IPS DF 4.7 (cell line): Measurements from ENCODE around the gene NTN4.
"Not testable (repeated sequence)": the region's sequence is repeated elsewhere in the genome, so short reads cannot be mapped to it uniquely, and the experiment has no call there.

Experiments used
- DNase-seq: peaks from one replicate; pipeline ENCODE4 v3.0.0-alpha.2; 2013; ENCODE audit warnings: low spot score; ENCODE audit errors: extremely low read depth

The NTN4 gene

GRCh38 chr12:95796982-95797289, 6.4 kb upstream of the NTN4 start:
- DNase-seq, result no peak

DNA sequence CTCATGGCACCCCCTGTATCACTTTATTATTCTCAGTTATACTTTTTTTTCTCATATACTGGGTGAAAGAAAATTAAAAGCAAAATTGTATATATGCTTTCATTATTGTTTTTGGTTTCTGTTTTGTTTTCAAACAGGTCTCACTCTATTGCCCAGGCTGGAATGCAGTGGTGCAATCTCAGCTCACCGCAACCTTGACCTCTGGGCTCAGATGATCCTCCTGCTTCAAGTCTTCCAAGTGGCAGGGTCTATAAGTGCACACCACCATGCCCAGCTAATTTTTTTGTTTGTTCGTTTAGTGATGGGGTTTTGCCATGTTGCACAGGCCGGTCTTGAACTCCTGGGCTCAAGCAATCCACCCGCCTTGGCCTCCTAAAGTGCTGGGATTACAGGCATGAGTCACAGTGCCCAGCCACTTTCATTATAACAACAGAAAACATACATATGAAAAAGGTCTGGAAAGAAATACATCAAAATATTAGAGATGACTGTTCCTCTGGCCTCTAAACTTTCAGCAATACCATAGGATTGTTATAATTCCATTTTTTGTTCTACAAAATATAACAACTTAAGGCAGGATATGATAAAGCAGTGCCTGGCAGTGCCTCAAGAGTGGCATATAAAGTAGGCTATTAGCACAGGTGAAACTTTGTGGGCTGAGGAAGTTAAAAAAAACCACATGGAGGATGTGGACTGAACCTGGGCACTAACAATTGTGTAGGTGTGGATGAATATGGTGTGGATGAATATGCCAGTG, 5.8 kb upstream of the NTN4 start:
- no peak for DNase-seq

GRCh38 chr12:95790917-95791849, 619 bp upstream of the NTN4 start:
- DNase-seq, result no peak

DNA sequence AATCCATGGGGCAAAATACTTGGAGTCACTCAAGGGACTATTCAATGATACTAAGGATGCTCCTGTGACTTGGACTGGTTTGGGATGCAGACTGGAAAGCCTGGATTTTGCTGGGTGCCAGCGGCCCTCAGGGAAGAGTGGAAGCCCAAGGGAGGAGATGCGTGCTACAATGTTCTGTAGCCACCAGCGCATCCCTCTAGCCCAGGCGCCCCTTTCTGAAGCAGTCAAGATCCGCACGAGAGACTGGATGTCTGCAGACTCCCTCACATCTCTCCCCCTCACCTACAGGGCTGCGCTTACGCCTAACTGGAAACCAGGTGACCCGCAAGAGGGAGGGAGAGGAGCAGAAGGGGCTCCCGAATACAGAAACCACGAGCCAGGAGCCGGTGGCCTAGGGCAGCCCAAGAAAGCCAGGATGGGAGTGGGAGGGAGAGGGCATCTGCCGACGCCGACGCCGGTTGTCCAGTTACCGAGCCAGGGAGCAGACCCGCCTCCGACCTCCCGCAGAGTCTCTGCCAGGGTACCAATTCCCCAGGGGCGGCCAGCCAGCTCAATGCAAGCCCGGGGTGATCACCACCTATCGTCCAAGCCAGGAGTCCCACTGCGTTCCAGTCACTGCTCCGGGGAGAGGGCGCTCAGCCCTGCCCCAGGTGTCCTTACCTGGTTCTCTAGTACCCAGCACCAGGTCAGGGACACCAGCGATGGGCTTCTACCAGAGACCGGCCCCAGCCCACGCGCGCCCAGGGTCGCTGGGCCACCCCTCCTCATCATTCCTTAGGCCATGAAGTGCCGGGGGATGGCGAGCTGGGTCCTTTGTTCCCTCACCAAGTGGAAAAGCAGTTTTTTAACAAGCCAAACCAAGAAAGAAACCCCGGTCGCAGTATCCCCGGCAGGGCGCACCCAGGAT, 1.2 kb downstream of the NTN4 start:
- DNase-seq, result no peak

- DNase-seq, result no peak
Measured at GRCh38 chr12:95788637-95789036, 1.9 kb downstream of the NTN4 start.

DNA sequence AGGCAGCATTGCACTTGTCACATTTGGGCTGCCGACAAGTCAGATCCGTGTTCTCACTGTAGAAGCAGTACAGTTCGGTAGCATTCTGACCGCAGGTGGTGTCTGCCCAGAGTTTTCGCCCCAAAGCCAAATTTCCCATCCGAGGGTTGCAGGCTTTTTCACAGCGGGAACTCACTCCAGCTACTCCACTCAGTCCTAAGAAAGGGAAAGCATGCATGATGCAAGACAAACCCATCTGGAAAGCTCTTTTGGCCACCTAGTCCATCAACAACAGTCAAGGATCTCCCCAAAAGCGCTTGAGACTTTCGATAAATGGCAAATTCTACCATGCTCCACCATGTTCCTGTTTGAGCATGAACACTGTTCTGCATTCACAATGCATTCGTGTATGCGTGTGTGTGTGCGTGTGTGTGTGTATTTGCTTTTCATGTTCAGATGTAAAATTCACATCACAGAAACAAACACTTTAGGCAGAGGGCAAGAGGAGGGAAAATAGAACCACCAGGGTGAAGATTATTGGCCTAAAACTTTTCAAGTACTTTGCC, 3.2 kb downstream of the NTN4 start:
- DNase-seq, result no peak

- no peak for DNase-seq
Measured at GRCh38 chr12:95784915-95785314, 5.6 kb downstream of the NTN4 start.

DNA sequence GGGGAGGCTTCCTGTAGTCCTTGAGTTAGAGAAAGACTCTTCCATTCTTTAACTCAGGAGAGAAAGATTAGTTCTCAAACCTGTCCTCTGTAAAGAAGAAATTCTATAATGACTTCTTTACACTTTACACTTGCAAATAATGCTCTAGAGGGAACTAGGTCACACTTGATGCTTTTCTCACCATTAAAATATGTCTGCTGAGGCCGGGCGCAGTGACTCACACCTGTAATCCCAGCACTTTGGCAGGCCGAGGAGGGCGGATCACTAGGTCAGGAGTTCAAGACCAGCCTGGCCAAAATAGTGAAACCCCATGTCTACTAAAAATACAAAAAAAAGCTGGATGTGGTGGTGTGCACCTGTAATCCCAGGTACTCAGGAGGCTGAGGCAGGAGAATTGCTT, 6.3 kb downstream of the NTN4 start:
- DNase-seq, result no peak

DNA sequence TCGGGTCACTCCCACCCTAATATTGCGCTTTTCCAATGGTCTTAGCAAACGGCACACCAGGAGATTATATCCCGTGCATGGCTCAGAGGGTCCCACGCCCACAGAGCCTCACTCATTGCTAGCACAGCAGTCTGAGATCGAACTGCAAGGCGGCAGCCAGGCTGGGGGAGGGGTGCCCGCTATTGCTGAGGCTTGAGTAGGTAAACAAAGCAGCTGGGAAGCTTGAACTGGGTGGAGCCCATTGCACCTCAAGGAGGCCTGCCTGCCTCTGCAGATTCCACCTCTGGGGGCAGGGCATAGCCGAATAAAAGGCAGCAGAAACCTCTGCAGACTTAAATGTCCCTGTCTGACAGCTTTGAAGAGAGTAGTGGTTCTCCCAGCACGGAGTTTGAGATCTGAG, 15.1 kb downstream of the NTN4 start:
- not testable (repeated sequence) for DNase-seq

GRCh38 chr12:95774311-95775045, 16.1 kb downstream of the NTN4 start:
- DNase-seq, result no peak

GRCh38 chr12:95773320-95773719, 17.2 kb downstream of the NTN4 start:
- no peak for DNase-seq

GRCh38 chr12:95767703-95768102, 22.9 kb downstream of the NTN4 start:
- no peak for DNase-seq

- DNase-seq, result no peak
Measured at GRCh38 chr12:95766356-95767019, 24.1 kb downstream of the NTN4 start.

- DNase-seq, result no peak
Measured at GRCh38 chr12:95764848-95765247, 25.7 kb downstream of the NTN4 start.

DNA sequence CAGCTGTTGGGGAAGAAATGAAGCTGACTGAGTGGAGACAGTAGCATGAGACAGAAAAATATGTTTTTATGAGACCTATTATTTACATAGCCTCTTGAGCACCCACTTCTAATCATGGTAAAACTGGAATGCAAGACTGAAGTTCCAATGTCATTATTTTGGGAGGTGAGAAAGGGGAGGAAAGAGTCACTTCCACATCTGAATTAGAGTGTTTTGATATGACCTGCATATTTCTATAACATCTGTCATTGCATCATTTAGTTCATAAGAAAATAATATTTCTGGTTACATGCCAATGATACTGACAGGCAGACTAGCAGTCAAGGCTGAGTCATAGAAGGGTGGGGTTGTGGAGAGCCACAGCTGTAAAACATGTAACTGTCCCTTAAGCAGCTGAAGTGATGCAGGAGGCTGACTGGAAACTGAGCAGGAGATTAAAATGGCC, 26.7 kb downstream of the NTN4 start:
- DNase-seq, result no peak

DNA sequence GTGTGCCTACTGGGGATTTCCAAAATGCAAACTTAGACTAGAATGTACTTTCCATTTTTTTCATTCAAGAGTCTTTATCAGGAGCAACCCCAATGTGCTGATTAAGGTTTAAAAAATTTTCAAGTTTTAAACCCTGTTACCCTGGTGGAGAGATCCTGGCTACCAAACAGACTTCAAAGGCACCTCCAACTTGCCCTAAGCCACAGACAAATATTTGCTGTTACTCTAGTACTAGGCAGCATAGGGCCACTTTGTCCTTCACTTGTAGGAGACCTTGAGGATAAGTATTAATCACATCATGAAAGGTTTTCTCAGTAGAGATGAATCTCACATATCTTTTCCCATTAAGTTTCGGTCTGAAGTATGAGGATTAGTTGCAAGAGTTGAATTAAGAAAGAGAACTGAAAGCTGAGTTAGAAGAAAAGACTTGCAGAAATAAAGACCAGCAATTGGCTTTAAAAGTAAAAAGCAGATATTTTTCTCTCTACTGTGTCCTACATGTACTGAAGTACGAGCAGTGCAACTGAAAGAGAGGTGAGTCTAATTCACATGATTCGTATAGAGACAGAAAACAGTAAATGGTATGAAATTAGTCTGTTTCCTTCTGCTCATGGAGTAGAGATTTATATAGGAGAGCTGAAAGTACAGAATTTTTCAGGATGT, 28.3 kb downstream of the NTN4 start:
- DNase-seq, result no peak

DNA sequence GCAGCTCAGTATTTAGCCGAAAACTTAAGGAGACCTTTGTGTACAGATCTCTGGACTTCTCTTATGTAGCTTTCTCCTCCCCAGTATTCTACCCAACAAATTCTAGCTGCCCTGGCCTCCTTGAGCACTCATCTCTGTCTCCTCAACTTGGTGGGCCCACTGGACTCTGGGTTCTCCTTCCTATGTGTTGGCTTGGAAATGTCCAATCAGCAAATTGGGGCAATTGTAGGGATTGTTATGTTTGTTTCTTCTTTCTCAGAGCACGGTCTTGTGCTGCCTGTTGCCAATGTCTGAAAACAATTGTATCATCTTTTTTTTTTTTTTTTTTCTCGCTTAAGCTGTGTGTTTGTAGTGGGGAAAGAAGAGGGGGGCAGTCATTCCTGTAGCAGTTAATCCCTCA, 30.2 kb downstream of the NTN4 start:
- no peak for DNase-seq

DNA sequence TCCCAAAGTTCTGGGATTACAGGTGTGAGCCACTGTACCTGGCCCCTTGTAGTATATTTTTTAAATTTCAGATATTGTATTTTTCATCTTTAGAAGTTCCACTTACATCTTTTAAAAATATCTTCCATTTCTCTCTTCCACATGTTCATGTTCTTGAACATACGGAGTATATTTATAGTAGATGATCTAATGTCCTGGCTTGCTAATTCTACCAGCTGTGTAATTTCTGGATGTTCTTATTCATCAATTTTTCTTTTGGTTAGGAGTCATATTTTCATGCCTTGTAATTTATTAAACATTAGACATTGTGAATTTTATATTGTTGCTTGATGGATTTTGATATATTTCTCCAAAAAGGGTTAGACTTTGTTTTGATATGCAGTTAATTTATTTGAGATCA, 30.8 kb downstream of the NTN4 start:
- no peak for DNase-seq

GRCh38 chr12:95759039-95759438, 31.5 kb downstream of the NTN4 start:
- DNase-seq, result no peak

- no peak for DNase-seq
Measured at GRCh38 chr12:95756362-95756761, 34.2 kb downstream of the NTN4 start.
